Mesendoderm (in vitro differentiated cells): Measurements from ENCODE around the gene GALNT9.

Source experiments
- DNase-seq: peaks from one replicate; pipeline ENCODE4 v3.0.0; 2013
- H2AK5ac ChIP-seq: 2 replicates; pipeline ENCODE4 v1.6.1; 2013; ENCODE audit warnings: low read length, inconsistent platforms
- H2BK120ac ChIP-seq: 2 replicates; pipeline ENCODE4 v1.6.1; 2013; ENCODE audit warnings: low read depth, mild to moderate bottlenecking, low read length, moderate library complexity, mixed read lengths
- H2BK15ac ChIP-seq: replicated peaks from 2 replicates; pipeline ENCODE4 v1.6.1; 2013; ENCODE audit warnings: low read depth, mild to moderate bottlenecking, moderate library complexity
- H2BK5ac ChIP-seq: 2 replicates; pipeline ENCODE4 v1.6.1; 2013; ENCODE audit warnings: low read length, inconsistent platforms
- H3K18ac ChIP-seq: 2 replicates; pipeline ENCODE4 v1.6.1; 2013; ENCODE audit warnings: mild to moderate bottlenecking, low read length, mixed read lengths
- H3K23ac ChIP-seq: one replicate; pipeline ENCODE4 v1.6.1; 2013; ENCODE audit warnings: low read length
- H3K27ac ChIP-seq: 2 replicates; pipeline ENCODE4 v1.5.1; 2013; ENCODE audit warnings: low read depth, mild to moderate bottlenecking, inconsistent platforms, low read length, moderate library complexity
- H3K27me3 ChIP-seq: 2 replicates; pipeline ENCODE4 v1.6.1; 2013; ENCODE audit warnings: low read length, control low read depth, mild to moderate bottlenecking, inconsistent platforms; ENCODE audit not compliant: insufficient read depth, poor library complexity
- H3K36me3 ChIP-seq: 2 replicates; pipeline ENCODE4 v1.6.1; 2013; ENCODE audit warnings: low read length, inconsistent platforms; ENCODE audit not compliant: control insufficient read depth, insufficient read depth
- H3K4ac ChIP-seq: one replicate; pipeline ENCODE4 v1.6.1; 2013; ENCODE audit warnings: low read depth, mild to moderate bottlenecking, low read length, moderate library complexity
- H3K4me1 ChIP-seq: 2 replicates; pipeline ENCODE4 v1.6.1; 2013; ENCODE audit warnings: low read depth, low read length, inconsistent platforms; ENCODE audit not compliant: control insufficient read depth
- H3K4me2 ChIP-seq: 2 replicates; pipeline ENCODE4 v1.6.1; 2013; ENCODE audit warnings: low read length
- H3K4me3 ChIP-seq: 2 replicates; pipeline ENCODE4 v1.5.1; 2013; ENCODE audit warnings: mild to moderate bottlenecking, low read length
- H3K56ac ChIP-seq: one replicate; pipeline ENCODE4 v1.6.1; 2013; ENCODE audit warnings: low read length
- H3K79me1 ChIP-seq: 2 replicates; pipeline ENCODE4 v1.6.1; 2013; ENCODE audit warnings: low read length, inconsistent platforms
- H3K79me2 ChIP-seq: 2 replicates; pipeline ENCODE4 v1.6.1; 2013; ENCODE audit warnings: mild to moderate bottlenecking, low read length; ENCODE audit not compliant: control insufficient read depth, insufficient read depth
- H3K9ac ChIP-seq: 2 replicates; pipeline ENCODE4 v1.6.1; 2013; ENCODE audit warnings: low read length, inconsistent platforms
- H4K5ac ChIP-seq: one replicate; pipeline ENCODE4 v1.6.1; 2013; ENCODE audit warnings: low read length
- H4K8ac ChIP-seq: one replicate; pipeline ENCODE4 v1.6.1; 2013; ENCODE audit warnings: low read depth, mild to moderate bottlenecking, control low read depth, low read length, moderate library complexity
- WGBS: extraction: QIAGEN DNeasy Blood & Tissue Kit; methylation state at CpG from one replicate; pipeline ENCODE4 v1.1.7; 2013; ENCODE audit warnings: low lambda C conversion rate, missing lambda C conversion rate; ENCODE audit not compliant: insufficient coverage; ENCODE audit errors: extremely low coverage; 5-methylcytosine and 5-hydroxymethylcytosine counted together

Gene GALNT9

GRCh38 chr12:132215299-132215989 is 113.9 kb downstream of the GALNT9 start:
- H3K56ac ChIP-seq: no peak overlapping the region
- H2BK120ac ChIP-seq: no peak overlapping the region
- H3K18ac ChIP-seq: no peak overlapping the region
- no peak overlapping the region for H3K23ac ChIP-seq
- H4K5ac ChIP-seq: no peak overlapping the region
- H3K36me3 ChIP-seq: no peaks in the 10 kb centered on the region
- H3K79me2 ChIP-seq: no peaks in the 10 kb centered on the region
- no peak overlapping the region for H3K27ac ChIP-seq
- H2BK15ac ChIP-seq: no peak overlapping the region
- H3K4me1 ChIP-seq: no peaks in the 10 kb centered on the region
- H3K4ac ChIP-seq: no peak overlapping the region
- H3K79me1 ChIP-seq: no peaks in the 10 kb centered on the region
- H3K4me3 ChIP-seq: no peak overlapping the region
- no peak for DNase-seq
- H2AK5ac ChIP-seq: no peak overlapping the region
- H3K4me2 ChIP-seq: no peak overlapping the region
- H3K27me3 ChIP-seq: no peaks in the 10 kb centered on the region
- no peak overlapping the region for H4K8ac ChIP-seq
- WGBS: no CpG with 5 or more reads among the region's 28 CpGs
- H3K9ac ChIP-seq: no peak overlapping the region
- no peak overlapping the region for H2BK5ac ChIP-seq

DNA sequence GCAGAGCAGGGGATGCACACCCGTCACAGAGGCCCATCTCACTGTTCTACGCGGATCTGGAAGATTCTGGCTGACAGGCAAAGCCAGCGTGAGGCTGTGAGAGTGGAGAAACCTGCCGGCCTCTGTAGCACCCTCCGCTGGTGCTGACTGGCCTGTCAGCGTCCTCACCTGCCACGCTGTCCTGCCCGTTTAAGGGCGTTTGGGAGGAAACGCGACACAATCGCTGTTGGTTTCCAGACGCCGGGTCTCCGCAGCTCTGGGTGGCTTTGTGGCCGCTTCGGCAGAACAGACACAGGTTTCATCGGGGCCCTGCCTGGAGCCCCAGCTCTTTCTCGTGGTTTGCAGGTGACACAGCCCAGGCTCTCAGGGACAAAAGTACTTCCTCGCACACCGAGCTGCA is 114.5 kb downstream of the GALNT9 start:
- WGBS: no CpG with 5 or more reads among the region's 22 CpGs
- Histone ChIP-seq H2BK5ac (no peak overlapping the region), H3K56ac (no peak overlapping the region), H3K79me2 (no peaks in the 10 kb centered on the region), H3K27me3 (no peaks in the 10 kb centered on the region), H4K5ac (no peak overlapping the region), H3K27ac (no peak overlapping the region), H2AK5ac (no peak overlapping the region), H3K4me1 (no peaks in the 10 kb centered on the region), H2BK120ac (no peak overlapping the region), H3K4me3 (no peak overlapping the region), H3K36me3 (no peaks in the 10 kb centered on the region), H3K4me2 (no peak overlapping the region), H3K18ac (no peak overlapping the region), H3K9ac (no peak overlapping the region), H3K4ac (no peak overlapping the region), H2BK15ac (no peak overlapping the region), H3K79me1 (no peaks in the 10 kb centered on the region), H3K23ac (no peak overlapping the region), H4K8ac (no peak overlapping the region)
- DNase-seq: no peak

DNA sequence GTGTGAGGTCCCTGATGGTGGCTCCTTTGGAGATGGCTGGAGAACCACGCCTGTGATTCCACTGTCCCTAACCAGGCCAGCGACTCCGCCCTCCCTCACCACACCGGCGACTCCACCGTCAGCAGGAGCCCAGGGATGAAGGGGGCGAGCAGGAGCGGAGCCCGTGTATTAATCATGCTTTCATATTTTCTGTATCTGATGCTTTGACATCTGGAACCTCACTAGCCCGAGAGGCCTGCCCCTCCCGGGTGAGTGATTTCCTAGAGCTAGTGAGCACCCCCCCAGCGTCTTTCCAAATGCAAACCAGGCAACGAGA is 115.3 kb downstream of the GALNT9 start:
- no peak overlapping the region for H3K4ac ChIP-seq
- no peaks in the 10 kb centered on the region for H3K36me3 ChIP-seq
- no peak overlapping the region for H2BK5ac ChIP-seq
- H2BK120ac ChIP-seq: no peak overlapping the region
- H3K56ac ChIP-seq: no peak overlapping the region
- DNase-seq: no peak
- H3K4me2 ChIP-seq: no peak overlapping the region
- no CpG with 5 or more reads among the region's 13 CpGs for WGBS
- H4K8ac ChIP-seq: no peak overlapping the region
- no peak overlapping the region for H3K27ac ChIP-seq
- H3K23ac ChIP-seq: no peak overlapping the region
- no peak overlapping the region for H3K4me3 ChIP-seq
- H2BK15ac ChIP-seq: no peak overlapping the region
- H4K5ac ChIP-seq: no peak overlapping the region
- H3K9ac ChIP-seq: no peak overlapping the region
- H3K79me2 ChIP-seq: no peaks in the 10 kb centered on the region
- H3K18ac ChIP-seq: no peak overlapping the region
- no peaks in the 10 kb centered on the region for H3K4me1 ChIP-seq
- H2AK5ac ChIP-seq: no peak overlapping the region
- H3K27me3 ChIP-seq: no peaks in the 10 kb centered on the region
- no peaks in the 10 kb centered on the region for H3K79me1 ChIP-seq

GRCh38 chr12:132213359-132214160 is 115.8 kb downstream of the GALNT9 start:
- Histone ChIP-seq H3K9ac (no peak overlapping the region), H3K27me3 (no peaks in the 10 kb centered on the region), H3K56ac (no peak overlapping the region), H4K5ac (no peak overlapping the region), H2BK5ac (no peak overlapping the region), H3K4me1 (no peaks in the 10 kb centered on the region), H3K36me3 (no peaks in the 10 kb centered on the region), H3K79me2 (no peaks in the 10 kb centered on the region), H2BK15ac (no peak overlapping the region), H2AK5ac (no peak overlapping the region), H3K79me1 (no peaks in the 10 kb centered on the region), H3K4ac (no peak overlapping the region), H2BK120ac (no peak overlapping the region), H3K4me3 (no peak overlapping the region), H4K8ac (no peak overlapping the region), H3K4me2 (no peak overlapping the region), H3K18ac (no peak overlapping the region), H3K23ac (no peak overlapping the region), H3K27ac (no peak overlapping the region)
- no CpG with 5 or more reads among the region's 26 CpGs for WGBS
- DNase-seq: no peak

DNA sequence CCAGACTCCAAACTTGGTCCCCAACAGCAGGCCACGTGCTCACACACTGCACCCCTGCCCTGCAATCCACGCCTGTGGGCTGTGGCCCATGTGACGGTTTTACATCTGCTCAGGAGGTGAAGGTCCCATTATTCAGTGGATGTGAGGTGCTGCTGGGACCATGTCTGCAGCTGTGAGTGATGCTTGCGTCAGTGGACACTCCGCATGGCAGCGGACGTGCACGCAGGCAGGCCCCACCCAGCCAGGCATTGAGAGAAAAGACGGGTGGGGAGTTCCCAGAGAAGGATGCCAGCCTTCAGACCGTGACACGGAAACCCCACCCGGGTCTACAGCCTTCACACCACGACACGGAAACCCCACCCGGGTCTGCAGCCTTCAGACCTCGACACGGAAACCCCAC is 117.6 kb downstream of the GALNT9 start:
- Histone ChIP-seq H3K9ac (no peak overlapping the region), H3K56ac (no peak overlapping the region), H2BK15ac (no peak overlapping the region), H3K4me2 (no peak overlapping the region), H4K5ac (no peak overlapping the region), H3K36me3 (no peaks in the 10 kb centered on the region), H3K27ac (no peak overlapping the region), H3K4ac (no peak overlapping the region), H2BK5ac (no peak overlapping the region), H3K4me3 (no peak overlapping the region), H2BK120ac (no peak overlapping the region), H3K4me1 (no peaks in the 10 kb centered on the region), H3K79me2 (no peaks in the 10 kb centered on the region), H3K27me3 (no peaks in the 10 kb centered on the region), H3K79me1 (no peaks in the 10 kb centered on the region), H2AK5ac (no peak overlapping the region), H3K18ac (no peak overlapping the region), H4K8ac (no peak overlapping the region), H3K23ac (no peak overlapping the region)
- no CpG with 5 or more reads among the region's 17 CpGs for WGBS
- no peak for DNase-seq
